Purkinje cell (primary cell): Measurements from ENCODE around the gene POLR2J. TPM values are rescaled to one million over a fixed set of nuclear protein-coding genes. Genes with fewer than 3 reads are reported as not detected.

Experiments used
- polyA plus RNA-seq: library from polyadenylated mRNA; unstranded; fragments of >200 nt; fragmentation: Nextera tagmentation; gene quantifications from 2 replicates; pipeline ENCODE4 v1.2.1, GENCODE V29; 2014

POLR2J gene
- 69.4 and 83.0 TPM in 2 replicates for polyA plus RNA-seq

DNA sequence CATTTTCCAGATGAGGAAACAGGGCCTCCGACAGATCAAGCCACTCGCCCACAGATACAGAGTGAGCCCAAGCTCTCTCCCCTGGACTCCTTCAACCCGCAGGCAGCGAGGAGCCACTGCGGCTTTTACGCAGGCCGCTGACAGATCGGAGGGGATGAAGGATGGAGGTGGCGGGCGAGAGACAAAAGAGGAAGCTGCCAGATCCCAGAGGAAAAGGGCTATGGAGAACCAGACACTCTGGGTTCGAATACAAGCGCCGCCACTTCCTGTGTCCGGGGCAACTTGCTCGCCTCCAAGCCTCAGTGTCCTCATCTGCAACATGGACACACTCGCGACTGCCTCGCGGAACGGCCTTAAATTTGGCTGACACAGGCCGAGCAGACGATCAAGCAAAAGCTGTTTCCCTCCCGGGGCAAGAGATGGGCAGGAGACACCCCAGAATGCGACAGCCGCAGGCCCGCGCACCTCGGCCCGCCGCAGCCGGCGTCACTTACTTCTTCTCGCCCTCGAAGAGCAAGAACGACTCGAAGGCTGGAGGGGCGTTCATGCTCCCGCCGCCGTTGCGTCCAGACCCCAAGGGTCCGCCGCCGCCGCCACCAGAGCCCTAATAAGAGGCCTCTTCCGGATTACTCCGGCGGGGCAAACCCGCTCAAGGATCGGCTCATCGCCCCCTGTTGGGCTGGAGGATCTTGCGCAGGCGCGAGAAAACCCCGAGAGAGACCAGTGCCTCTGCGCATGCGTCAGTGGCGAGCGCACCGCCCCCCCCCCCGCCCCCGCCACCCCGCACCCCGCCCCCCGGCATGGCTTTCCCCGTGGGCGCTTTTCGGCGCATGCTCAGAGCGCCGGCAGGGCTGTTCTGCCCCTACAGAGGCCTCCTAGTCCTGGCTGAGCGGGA is at the start of gene POLR2J:
Gene POLR2J, minus strand, starts transcription at position 609 of the 895 bp plus-strand sequence. Its CDS starts 62 bp downstream, at position 547.

DNA sequence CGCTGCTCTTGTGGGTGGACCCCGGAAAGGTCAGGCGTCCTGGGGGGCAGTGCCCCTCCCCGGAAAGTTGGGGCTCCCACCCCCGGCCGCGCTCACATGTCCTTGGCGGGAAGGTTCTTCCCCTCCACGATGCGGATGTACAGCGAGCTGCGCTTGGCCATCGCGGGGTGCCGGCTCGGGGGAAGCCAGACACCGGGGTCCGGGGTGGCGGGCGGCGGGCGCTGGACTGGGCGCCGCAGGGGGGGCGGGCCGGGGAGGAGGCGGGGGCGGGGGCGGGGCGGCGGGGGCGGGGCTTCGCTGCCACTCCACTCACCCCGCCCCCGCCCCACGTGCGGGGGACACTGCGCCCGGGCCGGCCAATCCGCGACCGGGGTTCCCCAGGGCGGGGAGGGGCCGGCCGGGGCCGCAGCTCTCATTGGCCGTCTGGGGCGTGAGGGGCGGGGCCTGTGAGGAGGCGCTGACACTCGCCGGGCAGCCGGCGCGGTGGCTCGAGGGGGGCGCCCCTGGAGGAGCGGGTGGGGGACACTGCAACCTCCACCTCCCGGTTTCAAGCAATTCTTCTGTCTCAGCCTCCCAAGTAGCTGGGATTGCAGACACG is 38.9 kb upstream of the POLR2J start, which contains the start of gene RASA4B:
Gene RASA4B, minus strand, starts transcription at position 228 of the 598 bp plus-strand sequence. Its CDS starts 67 bp downstream, at position 161.

GRCh38 chr7:102464577-102465280 is 14.0 kb downstream of the POLR2J start, which contains the start of the genes ALKBH4 and LRWD1:
Gene ALKBH4, minus strand, starts transcription at chr7:102464863. Its CDS starts 27 bp downstream, at chr7:102464836.
Gene LRWD1, plus strand, starts transcription at chr7:102464984. Its CDS starts 97 bp downstream, at chr7:102465081.

GRCh38 chr7:102433219-102434038 is 45.3 kb downstream of the POLR2J start, which contains the start of gene ORAI2:
Gene ORAI2, plus strand, starts transcription at chr7:102433575. Its CDS starts 5,382 bp downstream, at chr7:102438957.

Other genes starting within 250 kb of the POLR2J start
- not detected in 2 replicates for gene SH2B2, start 192.1 kb downstream of the POLR2J start, polyA plus RNA-seq
- 0.46 TPM in 1 of 2 replicates, not detected in the other for gene SPDYE6, start 122.5 kb downstream of the POLR2J start, polyA plus RNA-seq
- gene PRKRIP1, start 82.6 kb downstream of the POLR2J start, polyA plus RNA-seq: 9.6 and 13.9 TPM in 2 replicates
- gene ORAI2, start 45.3 kb downstream of the POLR2J start, polyA plus RNA-seq: 3.9 and 4.8 TPM in 2 replicates
- gene ALKBH4, start 14.1 kb downstream of the POLR2J start, polyA plus RNA-seq: 1.8 and 2.5 TPM in 2 replicates
- gene LRWD1, start 13.9 kb downstream of the POLR2J start, polyA plus RNA-seq: 0.11 and 1.9 TPM in 2 replicates
- gene RASA4B, start 38.9 kb upstream of the POLR2J start, polyA plus RNA-seq: 3.0 and 10.8 TPM in 2 replicates
- gene UPK3BL2, start 64.8 kb upstream of the POLR2J start, polyA plus RNA-seq: not detected in 2 replicates
- 0.35 TPM in 1 of 2 replicates, not detected in the other for gene SPDYE2, start 72.3 kb upstream of the POLR2J start, polyA plus RNA-seq
- 77.5 and 96.1 TPM in 2 replicates for gene POLR2J3, start 93.7 kb upstream of the POLR2J start, polyA plus RNA-seq
- gene RASA4, start 137.8 kb upstream of the POLR2J start, polyA plus RNA-seq: 5.0 and 7.4 TPM in 2 replicates
- gene UPK3BL1, start 163.9 kb upstream of the POLR2J start, polyA plus RNA-seq: 4.1 and 10.9 TPM in 2 replicates
- gene SPDYE2B, start 171.4 kb upstream of the POLR2J start, polyA plus RNA-seq: 0.35 TPM in 1 of 2 replicates, not detected in the other
- 0.27 and 0.56 TPM in 2 replicates for gene POLR2J2, start 192.7 kb upstream of the POLR2J start, polyA plus RNA-seq